Stimulated activated CD4-positive, alpha-beta T cell treated with anti-CD3 and anti-CD28 coated beads, Interleukin-1b, Interleukin-23, amount 100 ng/mL, for 1 hour (primary cell): ENCODE data around the gene CCL26.
"Not testable (repeated sequence)": the region's sequence is repeated elsewhere in the genome, so short reads cannot be mapped to it uniquely, and the experiment has no call there.

Source experiments
- DNase-seq, 2 donors: peaks; one replicate each; pipeline ENCODE4 v3.0.0-alpha.2; 2020; ENCODE audit warnings: low read depth in 2 of 2

Gene CCL26

DNA sequence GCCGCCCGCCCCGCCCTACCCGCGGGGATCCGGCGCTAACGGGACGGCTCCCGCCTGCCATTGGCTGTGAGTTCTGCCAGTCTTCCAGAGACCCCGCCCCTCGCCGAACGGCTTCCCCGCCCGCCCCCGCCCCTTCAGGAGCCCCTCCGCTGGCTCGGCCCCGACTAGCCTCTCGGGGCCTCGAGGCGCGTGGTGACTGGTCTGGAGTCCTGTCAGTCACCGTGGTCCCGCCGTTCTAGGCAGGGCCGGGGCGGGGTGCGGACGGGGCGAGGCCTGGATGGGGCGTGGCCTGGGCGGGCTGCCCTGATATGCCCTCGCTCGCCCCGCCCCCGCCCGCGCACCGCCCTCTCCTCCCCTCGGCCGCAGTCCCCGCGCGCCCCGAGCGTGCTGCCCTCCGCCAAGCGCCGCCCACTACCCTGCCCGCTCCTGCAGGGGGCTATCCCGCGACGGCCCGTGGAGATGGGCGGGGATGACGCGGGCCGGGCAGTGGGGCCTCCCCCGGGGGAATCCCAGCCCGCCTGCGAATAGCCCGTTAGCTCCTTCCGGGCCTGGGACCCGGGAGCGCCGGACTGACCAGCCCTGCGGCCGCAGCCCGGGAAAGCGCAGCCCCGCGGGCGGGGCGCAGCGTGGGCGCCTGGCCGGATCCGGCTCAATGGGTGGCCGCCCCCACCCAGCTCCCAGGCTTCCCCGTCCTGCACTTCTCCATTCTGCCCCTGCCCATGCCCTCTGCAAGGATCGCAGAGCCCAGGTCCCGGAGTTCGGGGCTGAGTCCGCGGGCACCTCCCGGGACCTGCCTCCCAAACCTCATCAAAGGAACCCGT, 32.8 kb downstream of the CCL26 start:
- peak; percentile 98 to 100 for DNase-seq

DNA sequence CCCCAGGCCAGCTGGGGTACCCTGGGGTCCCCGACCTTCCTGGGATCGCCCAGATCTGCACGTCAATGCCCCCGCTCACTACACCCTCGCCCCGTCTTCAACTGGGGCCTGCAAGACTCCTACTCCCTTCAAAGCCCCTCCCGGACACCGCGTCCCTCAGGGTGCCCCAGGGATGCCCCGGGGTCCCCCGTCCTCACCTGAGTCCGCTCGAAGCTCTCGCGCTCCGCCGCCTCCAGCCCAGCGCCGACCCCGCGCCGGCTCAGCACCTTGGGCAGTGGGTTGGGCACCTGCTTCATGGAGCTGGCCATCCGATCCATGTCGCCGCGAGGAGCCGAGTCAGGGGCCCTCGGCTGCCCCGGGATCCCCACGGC, 33.4 kb downstream of the CCL26 start, which contains the start of gene HIP1:
Gene HIP1 (minus strand): TSS at position 338 of the 371 bp plus-strand sequence. CDS start 21 bp downstream, at position 317.
- DNase-seq, result no peak

GRCh38 chr7:75737856-75738603, 34.0 kb downstream of the CCL26 start:
- DNase-seq, result no peak

GRCh38 chr7:75735581-75736350, 36.2 kb downstream of the CCL26 start:
- no peak for DNase-seq

DNA sequence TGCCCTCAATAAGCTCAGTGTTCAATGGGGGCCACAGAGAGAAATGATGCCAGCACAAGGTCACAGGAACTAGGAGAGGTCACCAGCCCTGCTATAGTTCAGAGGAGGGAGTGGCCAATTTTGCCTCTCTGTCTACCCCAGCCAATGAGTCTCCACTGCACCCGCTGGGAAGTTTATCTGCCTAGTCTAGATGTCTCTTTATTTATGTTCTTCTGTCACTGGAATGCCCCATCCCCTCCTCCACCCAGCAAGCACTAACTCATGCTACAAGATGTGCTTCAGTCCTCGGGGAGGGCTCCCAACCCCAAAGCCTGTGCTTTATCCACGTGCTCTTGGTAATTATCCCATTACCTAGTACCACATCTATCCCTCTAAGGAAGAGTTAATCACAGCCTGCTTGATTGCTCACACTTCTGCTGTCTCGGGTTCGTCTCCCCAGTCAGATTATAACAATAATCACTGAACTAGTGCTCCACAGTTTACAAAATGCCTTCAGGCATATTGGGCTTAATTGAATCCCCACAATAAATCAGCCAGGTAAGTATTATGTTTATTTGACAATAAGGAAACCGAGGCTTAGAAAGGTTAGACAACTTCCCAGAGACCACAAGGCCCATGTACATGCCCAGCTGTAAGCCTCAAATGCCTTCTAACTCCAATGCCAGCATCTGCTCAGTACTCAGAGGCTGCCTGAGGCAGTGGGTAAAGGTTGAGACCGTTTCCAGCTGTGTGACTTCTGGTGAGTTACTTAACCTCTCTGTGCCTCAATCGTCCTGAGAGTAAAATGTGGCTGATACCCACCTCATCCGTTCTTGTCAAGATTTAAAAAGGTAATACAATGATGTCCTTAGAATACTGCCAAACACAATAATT, 37.2 kb downstream of the CCL26 start:
- DNase-seq, result no peak

GRCh38 chr7:75732764-75733630, 39.0 kb downstream of the CCL26 start:
- DNase-seq, result no peak

DNA sequence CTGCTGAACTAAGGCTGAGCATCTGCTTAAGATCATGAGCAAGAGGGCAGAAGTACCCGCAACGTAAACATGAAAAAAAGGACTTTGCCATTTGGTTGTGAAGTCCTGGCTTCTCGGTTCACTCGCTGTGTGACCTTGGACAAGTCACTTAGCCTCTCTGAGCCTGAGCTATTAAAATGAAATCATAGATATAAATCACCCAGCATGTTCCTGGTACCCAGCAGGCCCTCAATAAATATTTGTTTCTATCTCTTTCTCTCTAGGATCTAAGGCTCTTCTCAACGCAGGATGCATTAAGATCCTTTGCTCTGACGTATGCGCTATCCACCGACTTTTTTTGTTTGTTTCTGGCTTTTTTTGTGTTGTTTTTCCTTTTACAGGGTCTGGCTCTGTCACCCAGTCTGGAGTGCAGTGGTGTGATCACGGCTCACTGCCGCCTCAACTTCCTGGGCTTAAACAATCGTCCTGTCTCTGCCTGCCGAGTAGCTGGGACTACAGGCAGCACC, 39.9 kb downstream of the CCL26 start:
- no peak for DNase-seq

GRCh38 chr7:75729851-75730274, 42.1 kb downstream of the CCL26 start:
- no peak for DNase-seq

DNA sequence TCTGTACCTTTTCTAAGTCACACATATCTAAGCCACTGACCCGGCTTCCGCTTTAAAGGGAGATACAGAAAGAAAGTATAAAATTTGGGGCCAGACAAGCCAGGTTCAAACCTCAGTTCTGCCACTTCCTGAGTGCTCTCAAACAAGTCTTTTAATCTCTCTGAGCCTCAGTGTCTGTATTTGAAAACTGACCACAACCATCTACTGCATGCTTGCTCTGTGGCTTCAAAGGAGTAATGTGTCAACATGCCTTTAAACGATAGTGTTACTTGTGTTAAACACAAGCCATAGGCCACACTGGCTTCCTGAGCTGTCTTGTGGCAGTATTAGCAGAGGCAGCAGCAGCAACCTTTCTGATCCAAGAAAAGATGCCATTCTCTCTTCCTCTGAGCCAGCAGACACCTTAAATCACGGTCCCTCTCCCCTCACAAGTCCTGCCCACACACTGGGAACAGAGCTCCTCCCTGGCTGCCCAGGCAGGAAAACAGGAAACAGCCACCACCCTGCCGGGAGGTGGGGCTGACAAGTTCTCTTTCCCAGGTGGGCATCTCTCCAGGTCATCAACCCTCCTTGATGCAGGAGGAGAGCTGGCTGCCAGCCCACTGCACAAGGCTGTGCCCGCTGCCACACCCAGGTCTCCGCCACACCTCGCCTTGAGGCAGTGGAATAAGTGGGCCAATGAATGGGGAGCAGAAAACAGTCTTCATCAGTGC, 44.0 kb downstream of the CCL26 start:
- no peak for DNase-seq

DNA sequence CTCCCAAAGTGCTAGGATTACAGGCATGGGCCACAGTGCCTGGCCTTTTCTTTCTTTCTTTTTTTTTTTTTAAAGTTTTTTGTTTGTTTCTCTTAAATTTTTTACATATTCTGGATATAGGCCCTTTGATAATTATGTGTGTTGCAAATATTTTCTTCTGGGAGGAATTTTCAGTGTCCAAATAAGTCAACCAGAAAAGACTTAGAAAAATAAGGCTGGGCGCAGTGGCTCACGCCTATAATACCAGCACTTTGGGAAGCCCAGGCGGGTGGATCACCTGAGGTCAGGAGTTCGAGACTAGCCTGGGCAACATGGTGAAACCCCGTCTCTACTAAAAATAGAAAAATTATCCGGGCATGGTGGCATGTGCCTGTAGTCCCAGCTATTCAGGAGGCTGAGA, 44.7 kb downstream of the CCL26 start:
- DNase-seq, result not testable (repeated sequence)

GRCh38 chr7:75725306-75725705, 46.7 kb downstream of the CCL26 start:
- no peak for DNase-seq

- DNase-seq, result no peak
Observed at GRCh38 chr7:75723444-75723843, 48.6 kb downstream of the CCL26 start.

DNA sequence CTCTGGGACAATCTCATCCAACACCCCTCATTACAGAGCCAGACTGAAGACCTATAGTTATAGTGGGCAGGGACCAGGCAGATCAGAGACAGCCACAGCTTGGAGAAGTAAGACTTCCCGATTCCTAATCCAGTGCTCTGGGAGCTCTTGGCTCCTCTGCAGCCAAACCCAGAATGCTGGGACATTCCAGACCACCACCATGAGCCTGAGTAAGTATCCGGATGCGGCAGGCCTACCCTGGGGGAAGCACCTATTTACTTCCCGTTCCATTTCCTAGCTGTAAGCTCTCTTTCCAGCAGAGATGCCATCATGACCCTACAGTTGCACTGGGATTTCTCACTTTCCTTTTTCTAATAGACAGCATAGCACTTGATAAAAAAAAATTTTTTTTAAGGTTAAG, 49.6 kb downstream of the CCL26 start:
- DNase-seq, result no peak

DNA sequence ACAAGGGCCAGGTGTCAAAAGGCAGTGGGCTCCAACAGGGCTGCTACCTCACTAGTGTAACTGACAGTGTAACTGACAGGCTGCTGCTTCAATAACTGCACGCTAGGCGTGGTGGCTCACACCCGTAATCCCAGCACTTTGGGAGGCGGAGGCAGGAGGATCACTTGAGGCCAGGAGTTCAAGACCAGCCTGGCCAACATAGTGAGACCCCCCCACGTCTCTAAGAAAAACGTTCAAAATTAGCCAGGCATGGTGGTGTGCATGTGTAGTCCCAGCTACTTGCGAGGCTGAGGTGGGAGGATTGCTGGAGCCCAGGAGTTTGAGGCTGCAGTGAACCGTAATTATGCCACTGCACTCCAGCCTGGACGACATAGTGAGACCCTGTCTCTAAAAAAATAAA, 50.1 kb downstream of the CCL26 start:
- not testable (repeated sequence) for DNase-seq

- no peak for DNase-seq
Observed at GRCh38 chr7:75721426-75721825, 50.6 kb downstream of the CCL26 start.

- no peak for DNase-seq
Observed at GRCh38 chr7:75719626-75720025, 52.4 kb downstream of the CCL26 start.
